HG03460 (cell line): ENCODE results near the gene HECW1.

Experiments used
- ATAC-seq: cut with Tn5 transposase; IDR thresholded peaks from one replicate; pipeline ENCODE4 v1.9.1; 2021; ENCODE audit not compliant: unreplicated experiment

The HECW1 gene

GRCh38 chr7:43487731-43488073, 375.3 kb downstream of the HECW1 start:
- ATAC-seq = no peak

GRCh38 chr7:43489257-43489656, 376.8 kb downstream of the HECW1 start:
- ATAC-seq = no peak

- no peak for ATAC-seq
Observed at GRCh38 chr7:43490016-43490415, 377.6 kb downstream of the HECW1 start.

GRCh38 chr7:43491123-43491522, 378.7 kb downstream of the HECW1 start:
- no peak for ATAC-seq

GRCh38 chr7:43491984-43492383, 379.5 kb downstream of the HECW1 start:
- ATAC-seq = no peak

GRCh38 chr7:43492896-43493295, 380.4 kb downstream of the HECW1 start:
- ATAC-seq = no peak

- ATAC-seq = peak; percentile 45
Observed at GRCh38 chr7:43495572-43495971, 383.1 kb downstream of the HECW1 start.

- no peak for ATAC-seq
Observed at GRCh38 chr7:43496596-43496995, 384.1 kb downstream of the HECW1 start.

- ATAC-seq = no peak
Observed at GRCh38 chr7:43501870-43502269, 389.4 kb downstream of the HECW1 start.

GRCh38 chr7:43502941-43503340, 390.5 kb downstream of the HECW1 start:
- ATAC-seq = no peak

- ATAC-seq = no peak
Observed at GRCh38 chr7:43505412-43505811, 393.0 kb downstream of the HECW1 start.

GRCh38 chr7:43506460-43506859, 394.0 kb downstream of the HECW1 start:
- no peak for ATAC-seq

- no peak for ATAC-seq
Observed at GRCh38 chr7:43508461-43508860, 396.0 kb downstream of the HECW1 start.

- no peak for ATAC-seq
Observed at GRCh38 chr7:43509906-43510305, 397.5 kb downstream of the HECW1 start.

- ATAC-seq = no peak
Observed at GRCh38 chr7:43511029-43511428, 398.6 kb downstream of the HECW1 start.

- ATAC-seq = no peak
Observed at GRCh38 chr7:43511769-43512515, 399.5 kb downstream of the HECW1 start.

GRCh38 chr7:43513251-43513650, 400.8 kb downstream of the HECW1 start:
- no peak for ATAC-seq

GRCh38 chr7:43516581-43517342, 404.3 kb downstream of the HECW1 start:
- ATAC-seq = peak; percentile 83

GRCh38 chr7:43517464-43517863, 405.0 kb downstream of the HECW1 start:
- ATAC-seq = no peak

- ATAC-seq = no peak
Observed at GRCh38 chr7:43520201-43520600, 407.8 kb downstream of the HECW1 start.

- no peak for ATAC-seq
Observed at GRCh38 chr7:43522406-43523156, 410.1 kb downstream of the HECW1 start.
